Measurements from ENCODE around the gene THSD4.
"Not testable (repeated sequence)": the region's sequence is repeated elsewhere in the genome, so short reads cannot be mapped to it uniquely, and the experiment has no call there.

The THSD4 gene

GRCh38 chr15:71168166-71168834, 53.0 kb downstream of the THSD4 start:
- no peak for DNase-seq (ENCODE audit: low read depth)
- H3K4me3 ChIP-seq (ENCODE audit: low read length), result no peak overlapping the region
- TF ChIP-seq CTCF (conservative IDR thresholded peaks at IDR 0.05; ENCODE audit: low read depth, low read length), result no peak

GRCh38 chr15:71170163-71170562, 54.9 kb downstream of the THSD4 start:
- H3K4me3 ChIP-seq (ENCODE audit: low read length), result no peak overlapping the region
- DNase-seq (ENCODE audit: low read depth), result no peak
- no peak for TF ChIP-seq CTCF (conservative IDR thresholded peaks at IDR 0.05; ENCODE audit: low read depth, low read length)

- H3K4me3 ChIP-seq (ENCODE audit: low read length), result no peak overlapping the region
- no peak for TF ChIP-seq CTCF (conservative IDR thresholded peaks at IDR 0.05; ENCODE audit: low read depth, low read length)
- DNase-seq (ENCODE audit: low read depth), result no peak
These were observed 55.9 kb downstream of the THSD4 start for GRCh38 chr15:71171195-71171594.

- not testable (repeated sequence) for H3K4me3 ChIP-seq (ENCODE audit: low read length); DNase-seq (ENCODE audit: low read depth)
These were observed 59.1 kb downstream of the THSD4 start for GRCh38 chr15:71174360-71174759.

- DNase-seq (ENCODE audit: low read depth), result no peak
- TF ChIP-seq CTCF (conservative IDR thresholded peaks at IDR 0.05; ENCODE audit: low read depth, low read length), result no peak
- no peak overlapping the region for H3K4me3 ChIP-seq (ENCODE audit: low read length)
These were observed 65.9 kb downstream of the THSD4 start for GRCh38 chr15:71180986-71181853.

GRCh38 chr15:71182522-71182921, 67.3 kb downstream of the THSD4 start:
- TF ChIP-seq CTCF (conservative IDR thresholded peaks at IDR 0.05; ENCODE audit: low read depth, low read length), result no peak
- no peak overlapping the region for H3K4me3 ChIP-seq (ENCODE audit: low read length)
- DNase-seq (ENCODE audit: low read depth), result no peak

GRCh38 chr15:71183063-71183462, 67.8 kb downstream of the THSD4 start:
- no peak overlapping the region for H3K4me3 ChIP-seq (ENCODE audit: low read length)
- DNase-seq (ENCODE audit: low read depth), result no peak
- no peak for TF ChIP-seq CTCF (conservative IDR thresholded peaks at IDR 0.05; ENCODE audit: low read depth, low read length)

Measured in retinal pigment epithelial cell (primary cell).